ENCODE measurements around the gene SCN5A.

SCN5A gene

GRCh38 chr3:38638354-38638753 lies 11.1 kb downstream of the SCN5A start:
- TF ChIP-seq, protein P1, sequence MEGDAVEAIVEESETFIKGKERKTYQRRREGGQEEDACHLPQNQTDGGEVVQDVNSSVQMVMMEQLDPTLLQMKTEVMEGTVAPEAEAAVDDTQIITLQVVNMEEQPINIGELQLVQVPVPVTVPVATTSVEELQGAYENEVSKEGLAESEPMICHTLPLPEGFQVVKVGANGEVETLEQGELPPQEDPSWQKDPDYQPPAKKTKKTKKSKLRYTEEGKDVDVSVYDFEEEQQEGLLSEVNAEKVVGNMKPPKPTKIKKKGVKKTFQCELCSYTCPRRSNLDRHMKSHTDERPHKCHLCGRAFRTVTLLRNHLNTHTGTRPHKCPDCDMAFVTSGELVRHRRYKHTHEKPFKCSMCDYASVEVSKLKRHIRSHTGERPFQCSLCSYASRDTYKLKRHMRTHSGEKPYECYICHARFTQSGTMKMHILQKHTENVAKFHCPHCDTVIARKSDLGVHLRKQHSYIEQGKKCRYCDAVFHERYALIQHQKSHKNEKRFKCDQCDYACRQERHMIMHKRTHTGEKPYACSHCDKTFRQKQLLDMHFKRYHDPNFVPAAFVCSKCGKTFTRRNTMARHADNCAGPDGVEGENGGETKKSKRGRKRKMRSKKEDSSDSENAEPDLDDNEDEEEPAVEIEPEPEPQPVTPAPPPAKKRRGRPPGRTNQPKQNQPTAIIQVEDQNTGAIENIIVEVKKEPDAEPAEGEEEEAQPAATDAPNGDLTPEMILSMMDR (IDR thresholded peaks at IDR 0.05; ENCODE audit: low read depth, low read length), result no peak
- TF ChIP-seq MAX (IDR thresholded peaks at IDR 0.05; ENCODE audit: low read depth, low read length) (no peak), MYC (IDR thresholded peaks at IDR 0.05; ENCODE audit: low read depth, low read length) (no peak), POLR2A (IDR thresholded peaks at IDR 0.05; ENCODE audit: extremely low read depth, insufficient read length) (no peak)
- H3K4me3 ChIP-seq (ENCODE audit: low read depth, low read length), result no peak overlapping the region
- DNase-seq (ENCODE audit: low read depth), result no peak

DNA sequence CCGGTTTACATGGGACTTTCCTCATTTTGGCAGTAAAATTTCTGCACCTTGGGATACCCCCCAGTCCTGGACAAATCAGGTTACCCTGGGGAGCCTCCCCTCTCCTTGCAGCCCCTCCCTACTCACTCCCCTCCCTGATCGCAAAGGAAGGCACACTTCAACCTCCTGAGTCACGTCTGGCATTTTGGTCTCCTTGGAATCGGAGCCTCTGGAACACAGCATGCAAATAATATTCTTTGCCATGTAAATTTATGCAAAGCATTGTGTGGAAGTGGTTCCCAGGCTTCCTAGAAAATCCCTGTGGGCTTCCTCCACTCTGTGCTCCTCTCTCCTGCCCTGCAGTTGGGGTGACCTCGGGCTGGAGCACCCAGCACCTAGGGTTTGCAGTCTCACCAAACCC lies 11.6 kb downstream of the SCN5A start:
- TF ChIP-seq, protein P1 (IDR thresholded peaks at IDR 0.05; ENCODE audit: low read depth, low read length), result no peak
- no peak overlapping the region for H3K4me3 ChIP-seq (ENCODE audit: low read depth, low read length)
- no peak for DNase-seq (ENCODE audit: low read depth)

DNA sequence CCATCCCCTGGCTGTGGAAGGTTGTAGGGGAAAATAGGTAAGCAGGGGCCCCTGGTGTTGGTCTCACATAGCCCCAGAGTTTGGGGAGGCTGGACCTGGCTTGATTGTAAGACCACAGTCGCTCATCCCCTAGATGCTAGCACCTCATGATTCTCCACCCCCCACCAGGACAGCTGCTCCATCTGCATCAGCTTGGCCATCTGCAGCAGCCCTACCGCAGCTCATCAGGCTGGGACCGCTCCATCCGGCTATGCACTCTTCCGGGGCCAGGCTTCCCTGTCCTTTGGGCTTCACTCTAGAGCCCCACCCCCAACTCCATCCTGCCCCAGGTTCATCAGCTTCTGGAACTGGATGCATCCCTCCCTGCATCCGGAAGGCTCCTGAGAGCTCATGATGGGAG lies 12.6 kb downstream of the SCN5A start:
- H3K4me3 ChIP-seq (ENCODE audit: low read depth, low read length), result no peak overlapping the region
- TF ChIP-seq, protein P1 (IDR thresholded peaks at IDR 0.05; ENCODE audit: low read depth, low read length), result no peak
- TF ChIP-seq MAX (IDR thresholded peaks at IDR 0.05; ENCODE audit: low read depth, low read length) (no peak), POLR2A (IDR thresholded peaks at IDR 0.05; ENCODE audit: extremely low read depth, insufficient read length) (no peak), MYC (IDR thresholded peaks at IDR 0.05; ENCODE audit: low read depth, low read length) (no peak)
- no peak for DNase-seq (ENCODE audit: low read depth)

GRCh38 chr3:38636464-38636863 lies 13.0 kb downstream of the SCN5A start:
- no peak for TF ChIP-seq MAX (IDR thresholded peaks at IDR 0.05; ENCODE audit: low read depth, low read length)
- no peak for TF ChIP-seq MYC (IDR thresholded peaks at IDR 0.05; ENCODE audit: low read depth, low read length)
- TF ChIP-seq, protein P1 (IDR thresholded peaks at IDR 0.05; ENCODE audit: low read depth, low read length), result no peak
- no peak for TF ChIP-seq POLR2A (IDR thresholded peaks at IDR 0.05; ENCODE audit: extremely low read depth, insufficient read length)
- DNase-seq (ENCODE audit: low read depth), result no peak
- no peak overlapping the region for H3K4me3 ChIP-seq (ENCODE audit: low read depth, low read length)

- TF ChIP-seq, protein P1 (IDR thresholded peaks at IDR 0.05; ENCODE audit: low read depth, low read length), result no peak
- TF ChIP-seq MAX (IDR thresholded peaks at IDR 0.05; ENCODE audit: low read depth, low read length) (no peak), MYC (IDR thresholded peaks at IDR 0.05; ENCODE audit: low read depth, low read length) (no peak), POLR2A (IDR thresholded peaks at IDR 0.05; ENCODE audit: extremely low read depth, insufficient read length) (no peak)
- no peak overlapping the region for H3K4me3 ChIP-seq (ENCODE audit: low read depth, low read length)
- DNase-seq (ENCODE audit: low read depth), result peak; percentile 26
Measured at GRCh38 chr3:38634111-38634510, 15.4 kb downstream of the SCN5A start.

DNA sequence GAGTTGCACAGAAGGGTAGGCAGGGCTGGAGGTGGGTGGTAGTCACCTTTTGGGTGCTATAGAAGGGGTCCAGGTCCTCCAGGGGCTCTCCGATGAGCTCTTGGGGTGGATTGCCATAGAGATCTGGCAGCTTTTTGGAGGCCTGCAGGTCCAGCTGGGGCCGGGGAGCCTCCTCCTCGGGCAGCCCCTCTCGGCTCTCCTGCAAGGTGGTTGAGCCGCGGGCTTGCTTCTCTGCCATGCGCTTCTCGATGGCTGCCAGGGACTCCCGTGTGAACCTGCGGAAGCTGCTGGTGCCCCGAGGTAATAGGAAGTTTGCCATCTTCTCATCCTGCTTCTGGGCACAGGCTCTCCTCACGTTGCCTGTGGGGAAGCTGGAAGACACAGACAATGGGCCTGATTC lies 16.5 kb downstream of the SCN5A start:
- no peak for DNase-seq (ENCODE audit: low read depth)
- TF ChIP-seq, protein P1 (IDR thresholded peaks at IDR 0.05; ENCODE audit: low read depth, low read length), result no peak
- TF ChIP-seq MAX (IDR thresholded peaks at IDR 0.05; ENCODE audit: low read depth, low read length) (no peak), MYC (IDR thresholded peaks at IDR 0.05; ENCODE audit: low read depth, low read length) (no peak), POLR2A (IDR thresholded peaks at IDR 0.05; ENCODE audit: extremely low read depth, insufficient read length) (no peak)
- H3K4me3 ChIP-seq (ENCODE audit: low read depth, low read length), result no peak overlapping the region
